SK-N-MC (cell line): ENCODE results near the gene MINDY4.

Experiments
- DNase-seq: peaks from one replicate; pipeline ENCODE4 v3.0.0-alpha.2; 2011; ENCODE audit warnings: low read depth, low spot score
- H3K27ac ChIP-seq: fragments of 200-600 bp; sonication (generic); 2 replicates; pipeline ENCODE4 v1.5.1; 2016; ENCODE audit warnings: mixed run types
- H3K36me3 ChIP-seq: fragments of 200-600 bp; sonication (generic); 2 replicates; pipeline ENCODE4 v1.6.1; 2017; ENCODE audit warnings: antibody characterized with exemption, low read length, mixed read lengths; ENCODE audit not compliant: insufficient read depth
- H3K4me3 ChIP-seq: fragments of 200-600 bp; sonication (generic); 2 replicates; pipeline ENCODE4 v1.5.1; 2016
- H3K9ac ChIP-seq: fragments of 200-600 bp; sonication (generic); 2 replicates; pipeline ENCODE4 v1.8.0; 2017; ENCODE audit warnings: mixed run types, mixed read lengths; ENCODE audit not compliant: insufficient read length
- H3K9me3 ChIP-seq: fragments of 200-600 bp; sonication (generic); 2 replicates; pipeline ENCODE4 v1.6.1; 2017; ENCODE audit warnings: low read depth, mild to moderate bottlenecking, antibody characterized with exemption, low read length, moderate library complexity, mixed read lengths
- EZH2 ChIP-seq: fragments of 200-600 bp; sonication (generic); IDR thresholded peaks from one replicate; pipeline ENCODE4 v1.6.1; 2017; ENCODE audit warnings: antibody characterized with exemption
- FOXP2 ChIP-seq: optimal IDR thresholded peaks from 2 replicates; pipeline ENCODE3; 2011; ENCODE audit warnings: mild to moderate bottlenecking, moderate library complexity; ENCODE audit not compliant: insufficient read depth; ENCODE audit errors: extremely low read length, control extremely low read depth
- POLR2AphosphoS5 ChIP-seq: IDR thresholded peaks from 2 replicates; pipeline ENCODE4 v1.6.1; 2012; ENCODE audit warnings: mild to moderate bottlenecking, low read depth, low read length, borderline replicate concordance

MINDY4 gene

GRCh38 chr7:30902466-30902865 is 131.2 kb downstream of the MINDY4 start:
- no peak overlapping the region for H3K27ac ChIP-seq
- TF ChIP-seq POLR2AphosphoS5 (no peak), FOXP2 (no peak), EZH2 (no peak)
- no peaks in the 10 kb centered on the region for H3K9me3 ChIP-seq
- no peak overlapping the region for H3K9ac ChIP-seq
- no peak for DNase-seq
- no peak overlapping the region for H3K4me3 ChIP-seq
- H3K36me3 ChIP-seq, result no peaks in the 10 kb centered on the region

DNA sequence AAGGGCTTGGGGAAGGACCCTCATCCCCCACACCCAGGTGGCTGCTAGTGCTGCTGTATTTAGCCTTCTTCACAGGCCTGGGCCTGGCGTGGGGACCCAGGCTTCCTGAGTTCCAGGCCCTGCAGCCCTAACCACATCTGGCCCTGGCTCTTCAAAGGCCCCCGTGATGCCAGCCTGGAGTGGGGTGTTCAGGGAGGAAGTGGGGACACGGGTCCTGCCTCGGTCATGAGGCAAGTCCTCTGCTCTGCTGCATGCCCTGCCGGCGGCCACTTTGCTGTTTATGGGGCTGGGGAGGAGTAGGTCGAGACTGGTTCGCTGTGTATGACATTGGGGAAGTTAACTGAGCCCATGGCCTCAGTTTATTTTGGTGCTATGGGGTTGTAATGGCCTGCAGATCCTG is 131.9 kb downstream of the MINDY4 start:
- Histone ChIP-seq H3K36me3 (no peaks in the 10 kb centered on the region), H3K9ac (no peak overlapping the region)
- TF ChIP-seq POLR2AphosphoS5, result no peak
- no peak for TF ChIP-seq EZH2
- TF ChIP-seq FOXP2, result no peak

GRCh38 chr7:30904561-30904960 is 133.3 kb downstream of the MINDY4 start:
- Histone ChIP-seq H3K4me3 (no peak overlapping the region), H3K27ac (no peak overlapping the region), H3K9ac (no peak overlapping the region), H3K9me3 (no peaks in the 10 kb centered on the region), H3K36me3 (no peaks in the 10 kb centered on the region)
- TF ChIP-seq POLR2AphosphoS5 (no peak), FOXP2 (no peak), EZH2 (no peak)
- DNase-seq, result no peak

More for the DNA sequence above, 131.9 kb downstream of the MINDY4 start:
- Histone ChIP-seq H3K27ac (no peak overlapping the region), H3K9me3 (no peaks in the 10 kb centered on the region), H3K4me3 (no peak overlapping the region)
- no peak for DNase-seq

- H3K9ac ChIP-seq, result no peak overlapping the region
- no peak for DNase-seq
- H3K36me3 ChIP-seq, result no peaks in the 10 kb centered on the region
- H3K9me3 ChIP-seq, result no peaks in the 10 kb centered on the region
- TF ChIP-seq FOXP2 (no peak), POLR2AphosphoS5 (no peak), EZH2 (no peak)
- no peak overlapping the region for H3K4me3 ChIP-seq
- no peak overlapping the region for H3K27ac ChIP-seq
Measured at GRCh38 chr7:30905078-30906012, 134.1 kb downstream of the MINDY4 start.

DNA sequence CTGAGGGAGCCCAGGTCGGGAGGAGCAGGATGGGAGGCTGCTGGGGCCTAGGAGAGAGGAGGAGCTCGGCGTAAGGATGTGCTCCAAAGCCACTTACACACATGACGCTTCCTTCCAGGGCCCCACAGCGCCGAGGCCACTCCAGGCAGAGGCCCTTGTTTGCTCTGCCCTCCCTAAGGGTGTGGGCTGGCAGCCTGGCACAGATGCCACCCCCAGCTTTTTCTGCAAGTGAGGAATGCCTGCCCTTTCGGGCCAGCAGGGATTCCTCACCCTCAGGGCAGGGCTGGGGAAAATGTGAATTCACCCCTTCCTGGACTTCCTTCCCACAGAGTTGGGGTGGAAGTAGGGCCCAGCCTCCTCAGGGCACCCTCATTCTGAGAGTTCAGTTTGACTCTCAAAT is 134.8 kb downstream of the MINDY4 start:
- Histone ChIP-seq H3K4me3 (no peak overlapping the region), H3K9ac (no peak overlapping the region), H3K9me3 (no peaks in the 10 kb centered on the region), H3K36me3 (no peaks in the 10 kb centered on the region), H3K27ac (no peak overlapping the region)
- TF ChIP-seq EZH2 (no peak), POLR2AphosphoS5 (no peak), FOXP2 (no peak)
- DNase-seq, result no peak

DNA sequence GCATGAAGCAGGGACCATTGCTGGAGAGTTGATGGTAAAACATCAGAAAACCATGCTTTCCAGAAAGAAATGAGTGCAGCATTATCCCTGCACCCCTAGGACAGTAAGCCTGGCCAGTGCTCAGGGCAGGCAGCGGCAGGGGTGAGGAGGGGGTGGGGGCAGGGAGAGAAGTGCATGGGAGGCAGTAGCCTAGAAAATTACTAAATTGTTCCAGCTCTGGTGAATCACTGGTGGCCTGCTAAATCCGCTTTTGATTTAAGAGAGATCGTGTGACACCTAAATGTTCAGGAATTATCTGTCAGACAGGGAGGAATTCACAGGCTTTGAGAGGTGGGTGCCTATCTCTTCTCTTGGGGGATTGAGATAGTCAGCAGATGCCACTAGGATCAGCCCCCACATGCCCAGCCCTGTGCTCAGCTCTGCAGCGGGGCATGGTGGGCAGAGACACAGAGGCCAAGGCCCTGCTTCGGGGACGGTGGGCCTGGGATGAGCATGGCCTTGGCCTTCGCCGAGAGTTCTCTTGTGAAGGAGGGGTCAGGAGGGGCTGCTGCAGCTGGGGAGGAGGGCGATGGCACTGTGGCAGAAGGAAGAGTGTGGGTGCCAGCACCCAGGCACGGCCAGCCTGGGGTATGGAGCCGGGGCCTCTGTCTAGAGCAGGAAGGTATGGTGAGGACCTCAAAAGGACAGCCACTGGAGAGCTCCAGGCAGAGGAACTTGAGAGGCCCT is 135.5 kb downstream of the MINDY4 start:
- DNase-seq, result no peak
- Histone ChIP-seq H3K27ac (no peak overlapping the region), H3K9ac (no peak overlapping the region), H3K36me3 (no peaks in the 10 kb centered on the region), H3K4me3 (no peak overlapping the region), H3K9me3 (no peaks in the 10 kb centered on the region)
- TF ChIP-seq EZH2, result no peak
- no peak for TF ChIP-seq FOXP2
- no peak for TF ChIP-seq POLR2AphosphoS5

DNA sequence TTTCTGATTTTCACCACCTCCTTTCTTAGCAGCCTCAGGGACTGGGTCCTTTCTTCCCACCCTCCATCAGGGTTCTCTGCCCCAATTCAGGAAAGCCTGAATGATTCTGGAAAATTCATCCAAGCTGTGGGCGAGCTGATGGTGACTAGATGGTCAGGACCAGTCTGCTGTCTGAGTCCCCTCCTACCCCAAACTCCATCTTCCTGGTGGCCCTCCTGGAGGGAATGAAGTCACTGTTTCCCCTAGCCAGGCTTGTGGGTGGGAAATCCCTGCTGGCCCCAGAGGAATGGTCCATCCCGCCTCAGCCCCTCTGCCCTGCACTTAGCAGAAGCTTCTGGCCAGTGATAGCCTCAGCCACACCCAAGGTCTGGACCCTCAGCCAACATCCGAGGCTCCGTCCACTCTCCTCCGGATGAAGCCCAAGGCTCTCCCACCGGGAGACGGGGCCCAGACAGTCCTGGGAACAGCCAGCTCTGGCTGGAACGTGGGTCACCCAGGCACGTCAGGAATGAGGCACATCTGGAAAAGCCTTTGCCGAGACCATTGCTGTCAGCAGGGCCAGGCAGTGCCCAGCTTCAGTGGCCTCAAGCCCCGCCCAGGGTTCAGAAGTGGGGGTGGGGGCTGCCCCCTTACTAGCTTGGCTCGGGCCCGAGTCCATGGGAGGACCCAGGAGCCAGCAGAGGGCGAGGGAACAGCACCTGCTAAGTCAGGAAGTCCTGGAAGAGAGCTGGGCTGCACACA is 136.5 kb downstream of the MINDY4 start:
- Histone ChIP-seq H3K9ac (no peak overlapping the region), H3K9me3 (no peaks in the 10 kb centered on the region), H3K36me3 (no peaks in the 10 kb centered on the region), H3K27ac (no peak overlapping the region), H3K4me3 (no peak overlapping the region)
- TF ChIP-seq POLR2AphosphoS5 (no peak), FOXP2 (no peak)
- DNase-seq, result no peak

- Histone ChIP-seq H3K9ac (no peak overlapping the region), H3K36me3 (no peaks in the 10 kb centered on the region), H3K9me3 (no peaks in the 10 kb centered on the region), H3K27ac (no peak overlapping the region), H3K4me3 (no peak overlapping the region)
- no peak for DNase-seq
- TF ChIP-seq FOXP2, result no peak
- no peak for TF ChIP-seq EZH2
- TF ChIP-seq POLR2AphosphoS5, result no peak
Measured at GRCh38 chr7:30908681-30909080, 137.5 kb downstream of the MINDY4 start.

DNA sequence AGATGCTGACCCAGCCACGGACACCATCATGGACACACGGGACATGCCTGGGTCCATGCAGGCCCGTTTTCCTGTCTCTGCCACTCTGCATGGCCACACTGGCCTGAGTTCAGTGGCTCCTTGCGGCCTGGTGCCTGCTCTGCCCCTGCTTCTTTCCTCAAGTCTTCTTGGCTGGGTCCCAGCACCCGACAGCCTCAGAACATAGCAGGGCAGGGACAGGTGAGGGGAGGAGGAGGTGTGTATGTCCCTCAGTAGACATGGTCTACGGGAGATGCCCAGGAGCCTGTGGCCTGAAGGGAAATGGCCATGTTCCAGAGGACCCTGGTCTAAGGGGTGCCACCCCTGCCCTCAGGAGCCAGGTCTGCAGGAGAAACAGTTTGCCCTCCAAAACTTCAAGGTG is 138.2 kb downstream of the MINDY4 start:
- no peak overlapping the region for H3K27ac ChIP-seq
- no peak for DNase-seq
- no peaks in the 10 kb centered on the region for H3K9me3 ChIP-seq
- no peak overlapping the region for H3K9ac ChIP-seq
- no peak overlapping the region for H3K4me3 ChIP-seq
- no peak for TF ChIP-seq FOXP2
- no peak for TF ChIP-seq POLR2AphosphoS5
- H3K36me3 ChIP-seq, result no peaks in the 10 kb centered on the region
